Activated CD8-positive, alpha-beta T cell treated with anti-CD3 and anti-CD28 coated beads, Interleukin-2, amount 10 ng/mL, durations not matched to agents 7 days and 5 days (primary cell): ENCODE results near the gene GHR. TPM values are rescaled to one million over a fixed set of nuclear protein-coding genes. Genes with fewer than 3 reads are reported as not detected.

ENCODE experiments used
- ATAC-seq: fragments of 150-1000 bp; cut with Tn5 transposase; one replicate; pipeline ENCODE4 v1.10.0; 2021; ENCODE audit warnings: moderate library complexity
- CTCF ChIA-PET: fragments of 350-600 bp; sonication (Branson Sonifier 250); formaldehyde crosslinking; loops from one replicate; lab custom pipeline; 2021; ENCODE audit warnings: antibody characterized with exemption; lab: Charles Lee
- POLR2A ChIA-PET: fragments of 350-600 bp; sonication (Branson Sonifier 250); formaldehyde crosslinking; loops from one replicate; lab custom pipeline; 2021; ENCODE audit warnings: antibody characterized with exemption; lab: Charles Lee
- DNase-seq: peaks from one replicate; pipeline ENCODE4 v3.0.0-alpha.2; 2020
- H3K27ac Mint-ChIP-seq: one replicate; pipeline ENCODE4 v1.8.0; 2021; ENCODE audit warnings: mild to moderate bottlenecking, mixed read lengths
- H3K27me3 Mint-ChIP-seq: one replicate; pipeline ENCODE4 v1.8.0; 2021; ENCODE audit warnings: low read depth, mixed read lengths
- H3K36me3 Mint-ChIP-seq: one replicate; pipeline ENCODE4 v1.8.0; 2021; ENCODE audit warnings: low read depth, mixed read lengths
- H3K4me1 Mint-ChIP-seq: one replicate; pipeline ENCODE4 v1.8.0; 2021; ENCODE audit warnings: low read depth, mixed read lengths
- H3K4me3 Mint-ChIP-seq: one replicate; pipeline ENCODE4 v1.8.0; 2021; ENCODE audit warnings: mild to moderate bottlenecking, mixed read lengths
- H3K9me3 Mint-ChIP-seq: one replicate; pipeline ENCODE4 v1.8.0; 2022; ENCODE audit warnings: mixed read lengths; ENCODE audit not compliant: insufficient read depth
- total RNA-seq, 2 experiments: library from RNA; stranded (reverse); gene quantifications; one replicate each; pipeline ENCODE4 v1.2.3, GENCODE V29; 2021

The GHR gene
- total RNA-seq, 2 experiments from 2014 or later = not detected

DNA sequence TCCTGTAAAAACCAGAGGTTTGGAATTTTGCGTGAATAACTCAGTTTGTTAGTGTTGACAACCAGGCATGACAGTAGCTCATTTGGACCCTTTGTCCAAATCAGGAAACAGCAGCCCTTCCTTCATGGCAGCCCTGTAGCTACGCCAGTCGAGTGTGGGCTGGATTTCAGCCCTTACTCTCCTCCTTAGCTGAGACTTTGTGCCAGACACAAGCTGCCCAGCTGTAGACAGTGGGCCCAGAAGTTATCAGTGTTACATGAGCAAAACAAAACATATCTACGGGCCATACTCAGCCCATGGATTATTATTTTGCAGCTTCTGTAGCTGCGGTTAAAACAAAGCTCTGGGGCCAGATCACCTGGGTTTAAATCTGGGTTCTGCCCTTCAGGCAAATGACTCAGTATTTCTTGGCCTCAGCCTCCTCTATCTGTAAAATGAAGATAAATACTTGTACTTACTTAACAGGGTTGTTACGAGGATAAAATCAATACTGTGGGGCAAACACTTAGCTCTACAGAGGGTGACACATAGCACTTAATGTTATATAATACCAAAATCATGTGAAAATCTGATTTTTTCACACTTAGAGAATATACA, 76.9 kb downstream of the GHR start:
- no peaks in the 10 kb centered on the region for H3K36me3 Mint-ChIP-seq
- DNase-seq = no peak
- ATAC-seq = no peak
- CTCF ChIA-PET = no interaction called here
- POLR2A ChIA-PET = no interaction called here
- no peaks in the 10 kb centered on the region for H3K9me3 Mint-ChIP-seq
- H3K27ac Mint-ChIP-seq = no peak overlapping the region
- H3K4me1 Mint-ChIP-seq = no peaks in the 10 kb centered on the region
- H3K4me3 Mint-ChIP-seq = no peak overlapping the region
- no peaks in the 10 kb centered on the region for H3K27me3 Mint-ChIP-seq

DNA sequence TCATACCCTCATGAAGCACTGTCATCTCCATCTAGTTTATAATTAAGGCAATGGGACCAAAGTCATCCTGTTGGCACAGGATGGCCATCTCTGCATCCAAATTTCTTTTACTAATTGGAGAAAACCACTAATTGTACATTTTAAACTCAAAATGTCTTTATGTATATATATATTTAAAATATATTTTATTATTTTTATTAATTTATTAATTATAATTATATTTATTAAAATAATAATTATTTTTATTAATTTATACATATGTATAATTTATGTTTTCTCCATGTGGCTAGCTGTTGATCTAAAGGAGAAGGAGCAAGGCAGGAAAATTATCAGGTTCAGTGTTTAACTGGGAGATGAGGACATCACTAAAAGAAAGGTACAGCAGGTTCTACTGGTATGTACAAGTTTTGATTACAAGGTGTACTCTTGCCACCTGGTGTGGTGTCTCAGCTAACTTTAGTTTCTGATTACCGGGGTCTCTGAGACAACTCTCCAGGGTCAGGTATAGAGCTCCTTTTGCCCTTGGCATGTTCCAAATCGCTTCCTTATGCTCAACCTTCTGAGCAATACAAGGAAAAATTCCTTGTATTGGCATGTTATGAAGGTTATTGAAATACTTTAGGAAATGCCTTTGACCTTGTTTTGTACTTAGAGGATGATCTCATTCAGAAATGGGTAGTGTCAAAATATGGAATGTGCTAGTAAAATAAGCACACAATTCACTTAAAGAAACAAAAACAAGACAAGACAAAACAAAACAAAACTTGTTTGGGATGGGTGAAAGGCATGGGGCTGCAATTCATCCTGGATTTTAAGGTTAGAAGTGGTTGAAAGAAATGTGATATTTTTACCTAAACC, 79.6 kb downstream of the GHR start:
- Mint-ChIP-seq H3K27me3 (no peaks in the 10 kb centered on the region), H3K9me3 (no peaks in the 10 kb centered on the region), H3K27ac (no peak overlapping the region), H3K4me3 (no peak overlapping the region), H3K4me1 (no peaks in the 10 kb centered on the region), H3K36me3 (no peaks in the 10 kb centered on the region)
- ChIA-PET POLR2A (no interaction called here), CTCF (no interaction called here)
- DNase-seq (no peak), ATAC-seq (no peak)

DNA sequence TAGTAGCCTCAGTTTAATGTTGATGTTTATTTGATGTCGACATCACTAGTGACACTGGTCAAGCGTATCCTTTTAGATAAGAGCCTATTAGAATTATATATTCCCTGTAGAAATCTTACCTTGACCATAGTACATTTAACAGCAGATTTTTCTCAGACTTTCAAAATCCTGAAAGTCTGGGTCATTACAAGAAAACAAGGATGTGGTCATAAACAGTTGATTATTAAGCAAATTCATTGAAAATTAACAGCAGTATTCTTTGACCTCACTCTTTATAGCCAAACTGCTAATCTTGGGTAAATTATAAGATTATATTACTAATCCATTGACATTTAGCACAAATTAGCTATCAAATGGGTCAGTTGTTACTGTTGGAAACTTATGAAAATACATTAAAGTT, 83.4 kb downstream of the GHR start:
- ATAC-seq (no peak), DNase-seq (no peak)
- POLR2A ChIA-PET = no interaction called here
- no peak overlapping the region for H3K27ac Mint-ChIP-seq
- H3K9me3 Mint-ChIP-seq = no peaks in the 10 kb centered on the region
- no peak overlapping the region for H3K4me3 Mint-ChIP-seq
- H3K27me3 Mint-ChIP-seq = no peaks in the 10 kb centered on the region
- no peaks in the 10 kb centered on the region for H3K4me1 Mint-ChIP-seq
- H3K36me3 Mint-ChIP-seq = no peaks in the 10 kb centered on the region
- CTCF ChIA-PET = no interaction called here

DNA sequence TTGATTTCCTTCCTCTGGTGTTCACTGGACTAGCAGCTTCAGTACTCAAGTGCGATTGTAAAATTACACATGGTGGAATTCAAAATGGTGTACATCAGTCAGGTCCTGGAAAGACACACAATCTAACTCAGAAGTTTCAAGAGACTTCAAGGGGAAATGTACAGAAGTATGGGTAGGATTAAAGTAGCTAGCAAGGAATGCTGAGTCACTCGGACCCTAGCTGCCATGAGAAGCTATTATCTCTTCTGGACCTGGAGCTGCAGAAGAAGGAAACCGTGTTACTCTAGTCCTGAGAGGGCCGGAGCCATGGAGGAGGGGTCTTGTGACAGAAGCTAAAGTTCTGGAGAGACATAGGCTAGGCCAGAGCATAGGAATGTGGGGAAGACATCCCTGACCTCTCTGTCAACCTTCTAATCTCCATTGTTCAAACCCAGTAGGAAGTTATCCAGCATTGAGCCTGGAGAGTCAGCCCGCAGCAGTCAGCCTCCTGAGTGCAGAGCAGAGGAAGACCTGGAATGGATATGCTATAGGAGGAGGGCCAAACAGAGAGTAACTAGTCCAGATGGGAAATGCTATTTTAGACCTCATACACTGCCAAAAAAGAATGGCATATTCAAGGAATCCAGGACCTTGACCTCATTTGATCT, 84.3 kb downstream of the GHR start:
- no peak for ATAC-seq
- Mint-ChIP-seq H3K4me1 (no peaks in the 10 kb centered on the region), H3K36me3 (no peaks in the 10 kb centered on the region), H3K27ac (no peak overlapping the region), H3K9me3 (no peaks in the 10 kb centered on the region), H3K27me3 (no peaks in the 10 kb centered on the region), H3K4me3 (no peak overlapping the region)
- ChIA-PET CTCF (no interaction called here), POLR2A (no interaction called here)
- no peak for DNase-seq

DNA sequence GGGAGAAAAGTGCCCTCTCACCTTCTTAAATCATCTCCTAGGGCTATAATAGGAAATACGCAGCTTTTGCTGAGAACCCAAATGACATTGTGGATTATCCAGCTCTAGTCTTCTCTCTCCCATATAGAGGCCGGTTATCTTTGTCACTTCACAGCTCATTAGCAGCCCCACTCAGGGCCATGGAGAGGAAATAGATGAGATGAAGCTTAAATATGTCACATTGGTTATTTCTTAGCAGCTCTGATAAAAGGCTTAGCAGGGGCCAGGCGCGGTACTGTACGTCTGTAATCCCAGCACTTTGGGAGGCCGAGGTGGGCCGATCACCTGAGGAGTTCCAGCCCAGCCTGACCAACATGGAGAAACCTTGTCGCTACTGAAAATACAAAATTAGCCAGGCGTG, 90.0 kb downstream of the GHR start:
- Mint-ChIP-seq H3K27ac (no peak overlapping the region), H3K4me3 (no peak overlapping the region), H3K9me3 (no peaks in the 10 kb centered on the region), H3K27me3 (peaks cover 2% of the 10 kb centered on the region), H3K4me1 (no peaks in the 10 kb centered on the region), H3K36me3 (no peaks in the 10 kb centered on the region)
- ATAC-seq (no peak), DNase-seq (no peak)
- ChIA-PET CTCF (no interaction called here), POLR2A (no interaction called here)

DNA sequence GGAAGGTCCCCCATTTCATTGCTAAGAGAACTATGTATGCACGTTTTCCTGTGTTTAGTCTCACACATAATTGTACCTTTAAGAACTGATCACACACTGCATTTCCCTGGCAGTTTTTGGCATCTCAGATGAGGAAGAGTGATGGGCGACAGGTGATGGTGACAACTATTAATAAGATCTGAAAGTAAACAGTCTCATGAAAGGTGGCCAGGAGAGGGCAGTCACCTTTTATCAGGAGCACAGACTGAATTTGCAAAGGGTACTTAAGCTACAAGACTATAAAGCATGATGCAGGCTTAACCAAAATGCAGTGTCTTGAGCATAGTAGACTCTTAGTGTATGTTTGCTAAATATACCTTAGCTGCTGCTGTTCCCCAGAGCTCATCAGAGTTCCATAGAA, 91.5 kb downstream of the GHR start:
- no peaks in the 10 kb centered on the region for H3K36me3 Mint-ChIP-seq
- H3K27ac Mint-ChIP-seq = no peak overlapping the region
- DNase-seq (no peak), ATAC-seq (no peak)
- POLR2A ChIA-PET = no interaction called here
- H3K9me3 Mint-ChIP-seq = no peaks in the 10 kb centered on the region
- CTCF ChIA-PET = interaction anchor here (0.6 to 1.1 kb wide), 2 partner anchors 10 to 375 kb away, joined by 4 to 6 read pairs; no protein-coding TSS in a partner anchor
- peaks cover 2% of the 10 kb centered on the region for H3K27me3 Mint-ChIP-seq
- H3K4me1 Mint-ChIP-seq = no peaks in the 10 kb centered on the region
- no peak overlapping the region for H3K4me3 Mint-ChIP-seq

DNA sequence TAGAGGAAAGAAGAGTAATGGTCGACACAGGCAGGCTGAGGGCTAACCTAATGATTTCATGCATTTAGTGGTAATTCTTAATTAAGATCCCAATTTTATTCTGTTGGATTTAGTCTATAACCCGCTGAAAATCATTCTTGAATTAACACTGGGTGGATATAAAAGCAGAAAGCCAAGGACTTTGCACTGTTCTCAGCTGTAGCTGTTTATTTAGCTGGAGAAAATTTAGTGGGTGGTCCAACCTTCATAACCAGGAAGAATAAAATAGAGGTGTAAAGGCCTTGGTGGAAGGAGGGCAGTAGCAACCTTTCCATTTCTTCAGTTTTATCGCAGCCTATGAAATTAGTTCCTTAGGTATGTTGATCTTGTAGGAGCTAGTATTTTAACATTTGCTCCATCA, 92.3 kb downstream of the GHR start:
- H3K9me3 Mint-ChIP-seq = no peaks in the 10 kb centered on the region
- no peak for ATAC-seq
- no peaks in the 10 kb centered on the region for H3K4me1 Mint-ChIP-seq
- H3K27ac Mint-ChIP-seq = no peak overlapping the region
- CTCF ChIA-PET = interaction anchor here (0.6 to 1.1 kb wide), 3 partner anchors 11 to 374 kb away, joined by 3 to 6 read pairs (median 4); no protein-coding TSS in a partner anchor
- H3K4me3 Mint-ChIP-seq = no peak overlapping the region
- DNase-seq = no peak
- H3K27me3 Mint-ChIP-seq = peaks cover 2% of the 10 kb centered on the region
- POLR2A ChIA-PET = no interaction called here
- H3K36me3 Mint-ChIP-seq = no peaks in the 10 kb centered on the region

DNA sequence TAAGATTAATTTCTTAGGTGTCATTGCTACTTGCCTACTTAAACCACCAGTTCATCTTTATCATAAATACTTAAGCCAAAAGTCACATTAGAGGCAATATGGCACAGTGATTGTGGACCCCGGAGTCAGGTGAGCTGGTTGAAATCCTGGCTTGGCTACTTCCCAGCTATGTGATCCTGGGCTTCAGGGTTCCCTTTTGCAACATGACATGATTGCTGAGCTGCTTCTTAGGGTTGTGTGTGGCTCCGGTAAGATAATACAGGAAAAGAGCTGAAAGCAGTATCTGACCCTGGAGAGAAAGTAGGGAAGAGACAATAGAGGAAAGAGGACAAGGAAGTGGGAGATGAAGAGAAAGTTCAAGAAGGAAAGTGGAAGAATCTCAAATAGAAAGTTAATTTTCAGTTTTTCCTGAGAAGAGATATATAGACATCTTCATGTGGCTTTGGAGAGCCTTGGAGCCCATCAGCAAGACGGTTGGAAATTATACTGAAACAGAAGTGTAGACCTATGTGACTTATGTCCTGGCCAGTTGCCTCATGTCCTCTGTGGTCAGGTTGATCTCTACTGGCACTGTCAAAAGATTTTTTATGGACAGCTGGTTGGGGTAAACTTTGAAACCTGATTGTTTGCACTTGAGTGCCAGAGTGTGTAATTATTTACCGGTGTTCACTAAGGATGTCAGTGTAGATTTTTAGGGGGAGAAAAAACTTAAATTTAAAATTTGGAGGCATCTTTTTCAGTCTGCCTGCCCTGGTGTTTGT, 93.2 kb downstream of the GHR start:
- Mint-ChIP-seq H3K4me3 (no peak overlapping the region), H3K36me3 (no peaks in the 10 kb centered on the region), H3K9me3 (no peaks in the 10 kb centered on the region), H3K27ac (no peak overlapping the region), H3K27me3 (peaks cover 6% of the 10 kb centered on the region), H3K4me1 (no peaks in the 10 kb centered on the region)
- POLR2A ChIA-PET = no interaction called here
- CTCF ChIA-PET = interaction anchor here (0.9 kb wide), 1 partner anchor 373 kb away, joined by 3 read pairs; no protein-coding TSS in a partner anchor
- DNase-seq (no peak), ATAC-seq (no peak)

DNA sequence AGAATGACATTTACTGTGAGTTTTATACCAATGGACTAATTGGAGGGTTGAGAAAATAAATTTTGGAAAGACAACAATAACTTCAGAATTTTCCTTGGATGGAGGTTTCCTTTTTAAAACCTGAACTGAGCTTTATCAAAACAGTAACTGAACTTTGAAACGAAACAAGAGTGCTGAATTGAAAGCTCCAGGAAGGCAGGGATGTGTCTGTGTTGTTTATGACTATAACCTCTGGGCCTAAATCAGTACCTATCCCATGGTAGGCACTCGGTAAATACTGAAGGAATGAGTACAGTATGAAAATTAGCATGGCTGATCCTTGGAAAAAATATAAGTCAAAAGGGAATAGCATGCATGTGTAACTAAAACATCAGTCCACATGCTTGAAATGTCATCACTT, 93.9 kb downstream of the GHR start:
- Mint-ChIP-seq H3K4me1 (no peaks in the 10 kb centered on the region), H3K9me3 (no peaks in the 10 kb centered on the region), H3K27ac (no peak overlapping the region), H3K36me3 (no peaks in the 10 kb centered on the region), H3K27me3 (peaks cover 6% of the 10 kb centered on the region), H3K4me3 (no peak overlapping the region)
- ATAC-seq = no peak
- no peak for DNase-seq
- CTCF ChIA-PET = no interaction called here
- POLR2A ChIA-PET = no interaction called here

DNA sequence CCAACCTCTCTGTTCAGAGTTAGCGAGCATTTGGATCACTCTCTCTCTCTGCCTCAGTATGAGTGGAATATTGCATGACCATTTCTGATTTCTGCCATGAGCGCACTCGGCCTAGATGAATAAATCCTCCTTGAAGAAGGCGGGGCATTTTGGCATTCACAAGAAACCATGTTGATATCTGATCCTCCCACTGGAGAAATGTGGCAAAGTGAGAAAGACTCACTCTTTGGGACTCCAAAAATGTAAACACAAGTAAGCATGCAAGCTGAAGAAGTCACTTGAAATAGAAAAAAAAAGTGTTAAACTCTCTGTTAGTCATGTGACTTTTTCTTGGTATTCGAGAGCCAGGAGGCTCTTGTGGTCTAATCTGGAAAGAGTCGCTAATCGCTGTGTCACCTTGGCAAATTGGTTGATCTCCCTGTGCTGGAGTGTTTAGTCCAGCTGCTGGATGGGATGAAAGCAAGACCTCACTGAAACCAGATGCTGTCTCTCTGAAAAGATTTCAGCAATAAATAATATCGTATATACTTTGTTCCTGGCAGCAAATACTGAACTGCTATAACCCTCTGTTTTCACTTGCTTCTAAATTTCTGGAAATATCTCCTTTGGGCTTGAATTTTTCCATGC, 95.5 kb downstream of the GHR start:
- Mint-ChIP-seq H3K4me1 (no peaks in the 10 kb centered on the region), H3K9me3 (no peaks in the 10 kb centered on the region), H3K27ac (no peak overlapping the region), H3K27me3 (peaks cover 6% of the 10 kb centered on the region), H3K36me3 (no peaks in the 10 kb centered on the region), H3K4me3 (no peak overlapping the region)
- POLR2A ChIA-PET = no interaction called here
- DNase-seq = no peak
- ATAC-seq = no peak
- CTCF ChIA-PET = interaction anchor here (1.3 kb wide), 1 partner anchor 249 kb away, joined by 4 read pairs; no protein-coding TSS in a partner anchor

DNA sequence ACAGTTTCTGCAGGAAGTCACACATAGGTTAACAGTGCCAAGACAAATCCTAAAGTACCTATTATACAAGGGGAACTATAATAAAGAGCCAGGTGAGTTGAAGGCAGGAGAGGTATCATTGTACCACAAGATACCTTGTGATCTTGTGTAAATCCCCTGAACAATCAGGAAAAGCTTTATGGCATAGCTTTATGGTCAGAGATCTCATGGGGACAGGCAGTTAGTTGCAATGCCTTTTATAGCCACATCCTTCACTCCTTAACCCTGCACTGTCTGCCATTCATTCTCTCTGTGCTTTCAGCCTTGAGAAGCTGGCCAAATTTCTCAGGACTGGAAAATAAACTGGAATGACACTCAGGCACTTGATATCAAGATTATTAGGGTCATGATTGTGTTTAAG, 97.0 kb downstream of the GHR start:
- CTCF ChIA-PET = no interaction called here
- H3K27me3 Mint-ChIP-seq = peaks cover 6% of the 10 kb centered on the region
- no peaks in the 10 kb centered on the region for H3K4me1 Mint-ChIP-seq
- H3K4me3 Mint-ChIP-seq = no peak overlapping the region
- no peaks in the 10 kb centered on the region for H3K9me3 Mint-ChIP-seq
- no peak overlapping the region for H3K27ac Mint-ChIP-seq
- H3K36me3 Mint-ChIP-seq = no peaks in the 10 kb centered on the region
- DNase-seq = no peak
- no peak for ATAC-seq
- POLR2A ChIA-PET = no interaction called here
